K562 treated with DMSO at 1 percent for 4 hours (cell line): ENCODE results near the gene SCAF8. TPM values are rescaled to one million over a fixed set of nuclear protein-coding genes. Genes with fewer than 3 reads are reported as not detected.

Experiments used
- total RNA-seq: library from RNA; unstranded; fragments of 300-600 nt; gene quantifications from 2 replicates; pipeline ENCODE4 v1.2.3, GENCODE V29; 2022; ENCODE audit not compliant: insufficient read depth

SCAF8 gene, protein sequence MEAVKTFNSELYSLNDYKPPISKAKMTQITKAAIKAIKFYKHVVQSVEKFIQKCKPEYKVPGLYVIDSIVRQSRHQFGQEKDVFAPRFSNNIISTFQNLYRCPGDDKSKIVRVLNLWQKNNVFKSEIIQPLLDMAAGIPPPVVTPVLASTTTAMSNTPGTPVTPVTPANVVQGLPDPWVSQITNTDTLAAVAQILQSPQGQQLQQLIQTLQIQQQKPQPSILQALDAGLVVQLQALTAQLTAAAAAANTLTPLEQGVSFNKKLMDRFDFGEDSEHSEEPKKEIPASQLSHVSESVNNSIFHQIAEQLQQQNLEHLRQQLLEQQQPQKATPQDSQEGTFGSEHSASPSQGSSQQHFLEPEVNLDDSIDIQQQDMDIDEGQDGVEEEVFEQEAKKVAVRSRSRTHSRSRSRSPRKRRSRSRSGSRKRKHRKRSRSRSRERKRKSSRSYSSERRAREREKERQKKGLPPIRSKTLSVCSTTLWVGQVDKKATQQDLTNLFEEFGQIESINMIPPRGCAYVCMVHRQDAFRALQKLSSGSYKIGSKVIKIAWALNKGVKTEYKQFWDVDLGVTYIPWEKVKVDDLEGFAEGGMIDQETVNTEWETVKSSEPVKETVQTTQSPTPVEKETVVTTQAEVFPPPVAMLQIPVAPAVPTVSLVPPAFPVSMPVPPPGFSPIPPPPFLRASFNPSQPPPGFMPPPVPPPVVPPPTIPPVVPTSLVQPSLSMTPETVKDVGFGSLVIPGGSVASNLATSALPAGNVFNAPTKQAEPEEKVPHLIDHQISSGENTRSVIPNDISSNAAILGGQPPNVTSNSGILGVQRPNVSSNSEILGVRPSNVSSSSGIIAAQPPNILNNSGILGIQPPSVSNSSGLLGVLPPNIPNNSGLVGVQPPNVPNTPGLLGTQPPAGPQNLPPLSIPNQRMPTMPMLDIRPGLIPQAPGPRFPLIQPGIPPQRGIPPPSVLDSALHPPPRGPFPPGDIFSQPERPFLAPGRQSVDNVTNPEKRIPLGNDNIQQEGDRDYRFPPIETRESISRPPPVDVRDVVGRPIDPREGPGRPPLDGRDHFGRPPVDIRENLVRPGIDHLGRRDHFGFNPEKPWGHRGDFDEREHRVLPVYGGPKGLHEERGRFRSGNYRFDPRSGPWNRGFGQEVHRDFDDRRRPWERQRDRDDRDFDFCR (N-terminal part only)
- 8.0 and 11.0 TPM in 2 replicates for total RNA-seq

DNA sequence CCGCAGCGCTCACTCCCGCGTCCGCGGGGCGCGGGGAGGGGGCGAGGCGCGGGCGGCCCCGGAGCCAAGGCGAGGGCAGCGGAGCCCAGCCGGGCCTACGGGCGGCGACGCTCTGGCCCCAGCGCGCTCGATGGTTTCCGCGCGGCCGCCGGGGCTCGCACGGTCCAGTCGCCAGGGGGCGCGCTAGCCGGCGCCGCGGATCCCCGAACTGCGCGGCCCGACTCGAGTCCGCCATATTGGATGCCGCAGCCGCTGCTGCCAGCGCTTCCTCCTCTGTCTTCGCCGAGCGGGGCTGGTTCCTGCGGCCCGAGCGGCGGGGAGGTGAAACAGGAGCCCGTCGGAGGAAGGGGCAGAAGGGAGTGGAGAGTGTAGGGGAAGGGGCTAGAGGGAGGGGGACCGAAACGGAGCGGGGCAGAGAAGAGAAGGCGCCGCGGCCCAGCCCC is at the start of gene SCAF8:
TSS of gene SCAF8 (plus strand) at position 234 of the 443 bp plus-strand sequence. CDS start 485 bp downstream, outside the sequence.

Other genes with a start within 250 kb of the SCAF8 start
- gene CNKSR3, start 222.7 kb upstream of the SCAF8 start, total RNA-seq, result 1.6 and 2.5 TPM in 2 replicates